ENCODE results near the gene JSRP1. TPM values are rescaled to one million over a fixed set of nuclear protein-coding genes. Genes with fewer than 3 reads are reported as not detected.
A peak's percentile ranks its signal among the peaks of the same experiment; 100 is the strongest.

The JSRP1 gene
- total and polyA plus RNA-seq, 2 experiments from 2014 or later: 2.4 to 3.1 TPM

- no peaks in the 10 kb centered on the region for H3K79me2 ChIP-seq (replicated peaks; ENCODE audit: insufficient read depth)
- H3K36me3 ChIP-seq (ENCODE audit: insufficient read depth): peaks cover 9% of the 10 kb centered on the region; the same call in 1 of the 2 replicates
- ATAC-seq (no peak), DNase-seq (ENCODE audit: low spot score) (no peak)
- H3K4me3 Mint-ChIP-seq: no peak overlapping the region
- no peak overlapping the region for H3K4me2 ChIP-seq
- peaks cover 3% of the 10 kb centered on the region; the same call in 2 of the 3 replicates for H3K4me1 Mint-ChIP-seq
- no peak overlapping the region for H3K4me3 ChIP-seq
- H3K9me3 Mint-ChIP-seq: no peaks in the 10 kb centered on the region; the same call in 2 of the 3 replicates
- 0 out of 2 replicates have a peak, but pooled peaks cover 2% of the 10 kb centered on the region for H3F3A ChIP-seq (replicated peaks; ENCODE audit: low read depth)
- H4K20me1 ChIP-seq (replicated peaks; ENCODE audit: insufficient read depth): 0 out of 2 replicates have a peak, but pooled peaks cover 8% of the 10 kb centered on the region
- H3K27me3 Mint-ChIP-seq (ENCODE audit: insufficient read depth, low read depth, poor library complexity): peaks cover 1% of the 10 kb centered on the region
- peaks cover 50% of the 10 kb centered on the region for H3K36me3 Mint-ChIP-seq (ENCODE audit: low read depth)
- H3K9me2 ChIP-seq (ENCODE audit: insufficient read depth): no peaks in the 10 kb centered on the region
- H2AFZ ChIP-seq: no peak overlapping the region
- TF ChIP-seq EZH2phosphoT487 (IDR thresholded peaks at IDR 0.05; ENCODE audit: unreplicated experiment) (no peak), NANOG (IDR thresholded peaks at IDR 0.05; ENCODE audit: borderline replicate concordance) (no peak), ZNF331 (CRISPR knock-in tag; IDR thresholded peaks at IDR 0.05; ENCODE audit: low read depth) (no peak), JUNB (IDR thresholded peaks at IDR 0.05; ENCODE audit: unreplicated experiment) (no peak), STAT1 (IDR thresholded peaks at IDR 0.05; ENCODE audit: unreplicated experiment) (no peak), ETS1 (IDR thresholded peaks at IDR 0.05) (no peak), ZNF114 (CRISPR knock-in tag; IDR thresholded peaks at IDR 0.05) (no peak), CTCF (conservative IDR thresholded peaks at IDR 0.05; ENCODE audit: low read depth in 2 of 2) (no peak), REST (IDR thresholded peaks at IDR 0.05; ENCODE audit: unreplicated experiment) (no peak), ZNF462 (CRISPR knock-in tag; IDR thresholded peaks at IDR 0.05) (no peak), CREB1 (CRISPR knock-in tag; IDR thresholded peaks at IDR 0.05; ENCODE audit: low read depth) (no peak), POLR2AphosphoS5 (IDR thresholded peaks at IDR 0.05; ENCODE audit: low read depth) (no peak), EZH2 (IDR thresholded peaks at IDR 0.05; ENCODE audit: low read depth, unreplicated experiment) (no peak)
- peak overlapping the region; percentile 26; the same call in 1 of the 2 replicates for H3K27ac ChIP-seq (ENCODE audit: low read depth)
- H3K4me1 ChIP-seq (ENCODE audit: insufficient read depth): peaks cover 5% of the 10 kb centered on the region; the same call in 1 of the 2 replicates
- no peaks in the 10 kb centered on the region for H3K27me3 ChIP-seq (ENCODE audit: insufficient read depth)
- H3K27ac Mint-ChIP-seq: no peak overlapping the region
These were observed 43.1 kb downstream of the JSRP1 start for GRCh38 chr19:2212861-2213711.

Measured in GM23338 (cell line).